ENCODE measurements around the gene ABCD1.

Gene ABCD1

GRCh38 chrX:153791104-153791852 is 66.6 kb downstream of the ABCD1 start:
- DNase-seq (ENCODE audit: low read depth in 2 of 2), result no peak

- no peak for DNase-seq (ENCODE audit: low read depth in 2 of 2)
Measured at GRCh38 chrX:153792368-153792767, 67.7 kb downstream of the ABCD1 start.

DNA sequence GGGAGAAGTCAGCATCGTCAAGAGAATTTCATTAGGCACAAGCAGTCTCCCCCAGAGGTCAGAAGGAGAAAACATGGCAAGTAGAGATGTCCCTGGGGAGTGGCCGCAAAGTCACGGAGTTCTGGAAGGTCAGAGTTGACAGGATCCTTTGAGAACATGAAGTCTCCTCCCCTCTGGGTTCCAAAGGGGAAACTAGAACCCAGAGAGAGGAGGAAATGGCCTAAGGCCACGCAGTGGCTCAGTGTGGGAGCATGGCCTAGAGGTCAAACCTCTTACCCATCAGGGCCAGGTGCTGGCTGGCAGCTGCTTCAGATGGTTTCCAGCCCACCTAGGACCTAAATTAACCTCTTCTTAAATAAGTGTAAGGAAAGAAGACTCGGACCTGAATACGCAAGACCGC is 68.6 kb downstream of the ABCD1 start:
- DNase-seq (ENCODE audit: low read depth in 2 of 2), result no peak
